Liver (tissue), 9 donors: ENCODE data around the gene MAGED1. TPM values are rescaled to one million over a fixed set of nuclear protein-coding genes. Genes with fewer than 3 reads are reported as not detected.

Source experiments
- DNase-seq: peaks from one replicate; pipeline ENCODE4 v3.0.0-alpha.2; 2017; ENCODE audit warnings: low spot score
- H3K27ac ChIP-seq, 2 donors: one replicate each; pipeline ENCODE4 v1.7.0; 2013; ENCODE audit warnings: inconsistent platforms in 2 of 2, low read length in 2 of 2, control low read depth in 1 of 2, low read depth in 1 of 2, mild to moderate bottlenecking in 1 of 2
- H3K27me3 ChIP-seq, 4 donors: one replicate each; pipeline versions ENCODE4 v1.6.1 to v1.7.0; 2013; ENCODE audit warnings: low read length in 3 of 4, inconsistent platforms in 1 of 4, mild to moderate bottlenecking in 1 of 4, moderate library complexity in 1 of 4; ENCODE audit not compliant: control insufficient read depth in 4 of 4, insufficient read depth in 4 of 4
- H3K36me3 ChIP-seq, 4 donors: one replicate each; pipeline versions ENCODE4 v1.6.1 to v1.7.0; 2013; ENCODE audit warnings: low read length in 3 of 4, mild to moderate bottlenecking in 3 of 4, low read depth in 1 of 4, moderate library complexity in 1 of 4; ENCODE audit not compliant: control insufficient read depth in 4 of 4, insufficient read depth in 3 of 4
- H3K4me1 ChIP-seq, 4 donors: one replicate each; pipeline versions ENCODE4 v1.6.1 to v1.7.0; 2013; ENCODE audit warnings: low read length in 3 of 4, mild to moderate bottlenecking in 3 of 4, moderate library complexity in 1 of 4; ENCODE audit not compliant: control insufficient read depth in 4 of 4, insufficient read depth in 4 of 4
- H3K4me3 ChIP-seq, 3 donors: one replicate each; pipeline versions ENCODE4 v1.6.1 to v1.7.0; 2013; ENCODE audit warnings: low read length in 3 of 3, control low read depth in 1 of 3, low read depth in 1 of 3, mild to moderate bottlenecking in 1 of 3
- H3K9ac ChIP-seq, 2 donors: one replicate each; pipeline ENCODE4 v1.7.0; 2013; ENCODE audit warnings: low read length in 2 of 2, mild to moderate bottlenecking in 2 of 2, moderate library complexity in 2 of 2, control low read depth in 1 of 2, low read depth in 1 of 2
- H3K9me3 ChIP-seq, 4 donors: one replicate each; pipeline versions ENCODE4 v1.6.1 to v1.7.0; 2013; ENCODE audit warnings: low read length in 3 of 4; ENCODE audit not compliant: control insufficient read depth in 4 of 4
- ATF3 ChIP-seq: IDR thresholded peaks from 2 replicates; pipeline ENCODE4 v1.6.1; 2016; ENCODE audit warnings: antibody characterized with exemption
- CTCF ChIP-seq: fragments of 150-350 bp; IDR thresholded peaks from 2 replicates; pipeline ENCODE4 v1.5.1; 2017; ENCODE audit warnings: improper control_type of control experiment, low read depth, low read length; ENCODE audit not compliant: missing input control
- EGR1 ChIP-seq, 2 donors: IDR thresholded peaks; 2 replicates each; pipeline ENCODE4 v1.6.1; 2016 to 2018; ENCODE audit warnings: antibody characterized with exemption in 2 of 2, low read depth in 2 of 2
- FOXA1 ChIP-seq: IDR thresholded peaks from 2 replicates; pipeline ENCODE4 v1.6.1; 2016; ENCODE audit warnings: antibody characterized with exemption
- FOXA2 ChIP-seq: IDR thresholded peaks from 2 replicates; pipeline ENCODE4 v1.6.1; 2016; ENCODE audit warnings: antibody characterized with exemption
- HNF4A ChIP-seq, 2 donors: conservative IDR thresholded peaks; 2 replicates each; pipeline ENCODE4 v1.6.1; 2016; ENCODE audit warnings: antibody characterized with exemption in 2 of 2, mild to moderate bottlenecking in 2 of 2
- HNF4G ChIP-seq: IDR thresholded peaks from 2 replicates; pipeline ENCODE4 v1.6.1; 2016; ENCODE audit warnings: antibody characterized with exemption
- JUND ChIP-seq, 2 donors: IDR thresholded peaks; 2 replicates each; pipeline ENCODE4 v1.6.1; 2016; ENCODE audit warnings: antibody characterized with exemption in 2 of 2
- MAX ChIP-seq: IDR thresholded peaks from 2 replicates; pipeline ENCODE4 v1.6.1; 2016; ENCODE audit warnings: antibody characterized with exemption
- NR2F2 ChIP-seq: IDR thresholded peaks from 2 replicates; pipeline ENCODE4 v1.6.1; 2016; ENCODE audit warnings: antibody characterized with exemption
- RAD21 ChIP-seq, 2 donors: IDR thresholded peaks; 2 replicates each; pipeline ENCODE4 v1.6.1; 2016; ENCODE audit warnings: antibody characterized with exemption in 2 of 2, mild to moderate bottlenecking in 2 of 2
- REST ChIP-seq: IDR thresholded peaks from 2 replicates; pipeline ENCODE4 v1.6.1; 2016; ENCODE audit warnings: antibody characterized with exemption, mild to moderate bottlenecking
- RXRA ChIP-seq, 2 donors: IDR thresholded peaks; 2 replicates each; pipeline ENCODE4 v1.6.1; 2017 to 2018; ENCODE audit warnings: antibody characterized with exemption in 2 of 2, mild to moderate bottlenecking in 1 of 2
- SP1 ChIP-seq: IDR thresholded peaks from 2 replicates; pipeline ENCODE4 v1.6.1; 2018; ENCODE audit warnings: antibody characterized with exemption, mild to moderate bottlenecking
- TAF1 ChIP-seq: conservative IDR thresholded peaks from 2 replicates; pipeline ENCODE4 v1.6.1; 2016; ENCODE audit warnings: antibody characterized with exemption, mild to moderate bottlenecking
- YY1 ChIP-seq: IDR thresholded peaks from 2 replicates; pipeline ENCODE4 v1.6.1; 2016; ENCODE audit warnings: antibody characterized with exemption, mild to moderate bottlenecking
- ZBTB33 ChIP-seq: IDR thresholded peaks from 2 replicates; pipeline ENCODE4 v1.6.1; 2016; ENCODE audit warnings: antibody characterized with exemption
- WGBS: extraction: QIAGEN DNeasy Blood & Tissue Kit; methylation state at CpG from one replicate; pipeline ENCODE4 v1.1.7; 2013; 5-methylcytosine and 5-hydroxymethylcytosine counted together
- polyA plus RNA-seq, 2 donors: library from polyadenylated mRNA; stranded (reverse) in 1 of 2; unstranded in 1 of 2; fragments of 200-250 nt in 1 of 2; fragments of >200 nt in 1 of 2; fragmentation: Nextera tagmentation in 1 of 2; extraction: Ambion mirVana in 1 of 2; gene quantifications; one replicate each; pipeline versions ENCODE4 v1.2.1 to v1.2.3, GENCODE V29; 2013 to 2015
- total RNA-seq, 2 donors: library from RNA; depleted of rRNA; stranded (reverse); fragments of >200 nt; gene quantifications; one replicate each; pipeline ENCODE4 v1.2.3, GENCODE V29; 2014
- donor health status: healthy.
- donor health status: healthy.
- donor health status: healthy.
- donor health status: healthy.
- donor health status: healthy.

MAGED1 gene
- total and polyA plus RNA-seq, 4 donors: 43.3 to 67.3 (median 48.2) TPM

- H3K27ac ChIP-seq: no peak overlapping the region
- WGBS: 82% methylated on average over 3 of the region's 3 CpGs
- peaks cover 0 to 4% (median 2%) of the 10 kb centered on the region in 4 donors for H3K36me3 ChIP-seq
- H3K27me3 ChIP-seq: no peaks in the 10 kb centered on the region
- TF ChIP-seq ZBTB33 (no peak), SP1 (no peak), REST (no peak), FOXA2 (no peak), CTCF (no peak), YY1 (no peak), JUND (IDR thresholded peaks at IDR 0.05) (no peak), TAF1 (no peak), FOXA1 (no peak), RXRA (IDR thresholded peaks at IDR 0.05) (no peak), HNF4A (conservative IDR thresholded peaks at IDR 0.05) (no peak), MAX (no peak), ATF3 (no peak), RAD21 (IDR thresholded peaks at IDR 0.05) (no peak)
- no peaks in the 10 kb centered on the region for H3K9me3 ChIP-seq
- no peak overlapping the region for H3K9ac ChIP-seq
- no peak for DNase-seq
- no peak overlapping the region for H3K4me3 ChIP-seq
- H3K4me1 ChIP-seq: no peaks in the 10 kb centered on the region
Measured at GRCh38 chrX:51847463-51847862, 46.0 kb upstream of the MAGED1 start.

- Histone ChIP-seq H3K4me3 (no peak overlapping the region), H3K9ac (no peak overlapping the region), H3K36me3 (peaks cover 0 to 14% (median 2%) of the 10 kb centered on the region in 4 donors), H3K4me1 (no peaks in the 10 kb centered on the region), H3K27ac (no peak overlapping the region), H3K27me3 (no peaks in the 10 kb centered on the region), H3K9me3 (peaks cover 0 to 4% (median 3%) of the 10 kb centered on the region in 4 donors)
- DNase-seq: no peak
- 91% methylated on average over 3 of the region's 3 CpGs for WGBS
- TF ChIP-seq JUND (IDR thresholded peaks at IDR 0.05) (no peak), HNF4A (conservative IDR thresholded peaks at IDR 0.05) (no peak), EGR1 (IDR thresholded peaks at IDR 0.05; ENCODE audit: low read depth in 2 of 2) (no peak), FOXA2 (no peak), NR2F2 (no peak), MAX (no peak), ATF3 (no peak), SP1 (no peak), RXRA (IDR thresholded peaks at IDR 0.05) (no peak), ZBTB33 (no peak), HNF4G (no peak), REST (no peak), YY1 (no peak)
Measured at GRCh38 chrX:51851507-51852085, 41.8 kb upstream of the MAGED1 start.
